GM19438 (cell line): ENCODE measurements around the gene ASF1B.
"Not testable (repeated sequence)": the region's sequence is repeated elsewhere in the genome, so short reads cannot be mapped to it uniquely, and the experiment has no call there.

Experiments used
- ATAC-seq: cut with Tn5 transposase; IDR thresholded peaks from one replicate; pipeline ENCODE4 v1.9.1; 2021; ENCODE audit warnings: low read depth; ENCODE audit not compliant: unreplicated experiment

Gene ASF1B

GRCh38 chr19:14136509-14137281, at the start of gene ASF1B:
ASF1B (minus strand) TSS chr19:14136589; CDS start chr19:14136456, 133 bp downstream.
- peak; percentile 80 for ATAC-seq

GRCh38 chr19:14185691-14186090, 49.3 kb upstream of the ASF1B start:
- ATAC-seq: not testable (repeated sequence)

GRCh38 chr19:14185158-14185557, 48.8 kb upstream of the ASF1B start:
- no peak for ATAC-seq

- ATAC-seq: no peak
Observed at GRCh38 chr19:14183741-14184350, 47.5 kb upstream of the ASF1B start.

- ATAC-seq: no peak
Observed at GRCh38 chr19:14182476-14182875, 46.1 kb upstream of the ASF1B start.

- ATAC-seq: no peak
Observed at GRCh38 chr19:14181906-14182305, 45.5 kb upstream of the ASF1B start.

- ATAC-seq: not testable (repeated sequence)
Observed at GRCh38 chr19:14181199-14181598, 44.8 kb upstream of the ASF1B start.

GRCh38 chr19:14177496-14178074, 41.2 kb upstream of the ASF1B start:
- no peak for ATAC-seq

- ATAC-seq: no peak
Observed at GRCh38 chr19:14175351-14175792, 39.0 kb upstream of the ASF1B start.

- ATAC-seq: no peak
Observed at GRCh38 chr19:14174883-14175282, 38.5 kb upstream of the ASF1B start.

GRCh38 chr19:14168993-14169392, 32.6 kb upstream of the ASF1B start:
- ATAC-seq: no peak

- no peak for ATAC-seq
Observed at GRCh38 chr19:14168259-14168972, 32.0 kb upstream of the ASF1B start.

- ATAC-seq: no peak
Observed at GRCh38 chr19:14167576-14168138, 31.3 kb upstream of the ASF1B start.

- ATAC-seq: no peak
Observed at GRCh38 chr19:14166999-14167575, 30.7 kb upstream of the ASF1B start.

GRCh38 chr19:14165990-14166830, 29.8 kb upstream of the ASF1B start:
- ATAC-seq: no peak

GRCh38 chr19:14164724-14165493, 28.5 kb upstream of the ASF1B start:
- no peak for ATAC-seq

GRCh38 chr19:14164082-14164481, 27.7 kb upstream of the ASF1B start:
- ATAC-seq: no peak

- ATAC-seq: no peak
Observed at GRCh38 chr19:14162871-14163297, 26.5 kb upstream of the ASF1B start.

- no peak for ATAC-seq
Observed at GRCh38 chr19:14161305-14161704, 24.9 kb upstream of the ASF1B start.
